Ovary (tissue), 3 donors: ENCODE results near the gene SAMD4A.

Source experiments
- POLR2A ChIP-seq: fragments of 450-650 bp; IDR thresholded peaks from one replicate; pipeline ENCODE4 v1.6.1; 2017; ENCODE audit warnings: antibody characterized with exemption, mild to moderate bottlenecking, moderate library complexity
- TF ChIP-seq, protein P1 (sequence below), 3 donors: fragments of 450-650 bp in 2 of 3; fragments of 200-600 bp in 1 of 3; IDR thresholded peaks; one replicate each; pipeline versions ENCODE4 v1.5.1 to v1.8.0; 2016 to 2022; ENCODE audit warnings: antibody characterized with exemption in 3 of 3, mild to moderate bottlenecking in 1 of 3
- donor health status: DM: no; HTN: no; CAD: no.

GRCh38 chr14:54713379-54713778, 146.5 kb downstream of the SAMD4A start:
- no peak for TF ChIP-seq POLR2A
- TF ChIP-seq, protein P1, sequence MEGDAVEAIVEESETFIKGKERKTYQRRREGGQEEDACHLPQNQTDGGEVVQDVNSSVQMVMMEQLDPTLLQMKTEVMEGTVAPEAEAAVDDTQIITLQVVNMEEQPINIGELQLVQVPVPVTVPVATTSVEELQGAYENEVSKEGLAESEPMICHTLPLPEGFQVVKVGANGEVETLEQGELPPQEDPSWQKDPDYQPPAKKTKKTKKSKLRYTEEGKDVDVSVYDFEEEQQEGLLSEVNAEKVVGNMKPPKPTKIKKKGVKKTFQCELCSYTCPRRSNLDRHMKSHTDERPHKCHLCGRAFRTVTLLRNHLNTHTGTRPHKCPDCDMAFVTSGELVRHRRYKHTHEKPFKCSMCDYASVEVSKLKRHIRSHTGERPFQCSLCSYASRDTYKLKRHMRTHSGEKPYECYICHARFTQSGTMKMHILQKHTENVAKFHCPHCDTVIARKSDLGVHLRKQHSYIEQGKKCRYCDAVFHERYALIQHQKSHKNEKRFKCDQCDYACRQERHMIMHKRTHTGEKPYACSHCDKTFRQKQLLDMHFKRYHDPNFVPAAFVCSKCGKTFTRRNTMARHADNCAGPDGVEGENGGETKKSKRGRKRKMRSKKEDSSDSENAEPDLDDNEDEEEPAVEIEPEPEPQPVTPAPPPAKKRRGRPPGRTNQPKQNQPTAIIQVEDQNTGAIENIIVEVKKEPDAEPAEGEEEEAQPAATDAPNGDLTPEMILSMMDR (IDR thresholded peaks at IDR 0.05): no peak
